Endometrium (tissue), 2 donors: ENCODE results near the gene CCDC13.

ENCODE experiments used
- FAIRE-seq: peaks from 2 replicates; lab custom pipeline; 2012; peaks lifted over from hg19 to GRCh38; lab: Jason Lieb, UNC
- donor health status: control.
- donor health status: control.

Gene CCDC13

GRCh38 chr3:42732829-42733459 lies 40.1 kb downstream of the CCDC13 start:
- no peak for FAIRE-seq

GRCh38 chr3:42732196-42732828 lies 40.7 kb downstream of the CCDC13 start:
- no peak for FAIRE-seq

- FAIRE-seq: no peak
Measured at GRCh38 chr3:42731476-42732195, 41.4 kb downstream of the CCDC13 start.

GRCh38 chr3:42730706-42731420 lies 42.2 kb downstream of the CCDC13 start:
- no peak for FAIRE-seq

GRCh38 chr3:42730294-42730693 lies 42.8 kb downstream of the CCDC13 start:
- FAIRE-seq: no peak

GRCh38 chr3:42729404-42730145 lies 43.5 kb downstream of the CCDC13 start:
- FAIRE-seq: no peak

- no peak for FAIRE-seq
Measured at GRCh38 chr3:42728668-42729364, 44.2 kb downstream of the CCDC13 start.

- no peak for FAIRE-seq
Measured at GRCh38 chr3:42728056-42728455, 45.0 kb downstream of the CCDC13 start.

GRCh38 chr3:42725454-42725853 lies 47.6 kb downstream of the CCDC13 start:
- no peak for FAIRE-seq

GRCh38 chr3:42723219-42723618 lies 49.8 kb downstream of the CCDC13 start:
- FAIRE-seq: no peak
